ENCODE data around the gene GNG12.

DNA sequence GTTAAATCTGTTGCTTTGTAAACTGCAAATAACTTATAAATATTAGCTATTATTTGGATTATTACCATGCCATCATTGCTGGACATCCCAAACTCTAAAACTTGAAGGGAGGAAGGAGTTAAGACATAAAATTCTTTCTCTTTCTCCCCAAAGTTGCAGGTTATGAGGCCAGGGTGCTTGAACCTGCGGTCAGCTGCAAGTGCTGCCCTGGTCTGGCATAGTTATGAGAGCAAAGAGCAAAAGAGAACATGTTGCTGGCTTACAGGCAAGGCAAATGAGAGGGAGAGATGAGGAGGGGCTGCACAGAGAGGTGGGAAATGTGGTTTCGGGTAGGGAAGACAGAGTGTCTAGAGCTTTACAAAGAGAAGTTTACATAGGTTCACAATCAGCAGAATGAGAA lies 117.4 kb downstream of the GNG12 start:
- TF ChIP-seq, protein P1, sequence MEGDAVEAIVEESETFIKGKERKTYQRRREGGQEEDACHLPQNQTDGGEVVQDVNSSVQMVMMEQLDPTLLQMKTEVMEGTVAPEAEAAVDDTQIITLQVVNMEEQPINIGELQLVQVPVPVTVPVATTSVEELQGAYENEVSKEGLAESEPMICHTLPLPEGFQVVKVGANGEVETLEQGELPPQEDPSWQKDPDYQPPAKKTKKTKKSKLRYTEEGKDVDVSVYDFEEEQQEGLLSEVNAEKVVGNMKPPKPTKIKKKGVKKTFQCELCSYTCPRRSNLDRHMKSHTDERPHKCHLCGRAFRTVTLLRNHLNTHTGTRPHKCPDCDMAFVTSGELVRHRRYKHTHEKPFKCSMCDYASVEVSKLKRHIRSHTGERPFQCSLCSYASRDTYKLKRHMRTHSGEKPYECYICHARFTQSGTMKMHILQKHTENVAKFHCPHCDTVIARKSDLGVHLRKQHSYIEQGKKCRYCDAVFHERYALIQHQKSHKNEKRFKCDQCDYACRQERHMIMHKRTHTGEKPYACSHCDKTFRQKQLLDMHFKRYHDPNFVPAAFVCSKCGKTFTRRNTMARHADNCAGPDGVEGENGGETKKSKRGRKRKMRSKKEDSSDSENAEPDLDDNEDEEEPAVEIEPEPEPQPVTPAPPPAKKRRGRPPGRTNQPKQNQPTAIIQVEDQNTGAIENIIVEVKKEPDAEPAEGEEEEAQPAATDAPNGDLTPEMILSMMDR (conservative IDR thresholded peaks at IDR 0.05): no peak
- no peak for TF ChIP-seq EZH2 (IDR thresholded peaks at IDR 0.05; ENCODE audit: low read depth)

Measured in PC-9 (cell line).